ENCODE data around the gene BICD1.

Gene BICD1

GRCh38 chr12:32402170-32402569 lies 295.5 kb downstream of the BICD1 start:
- no peak for DNase-seq (ENCODE audit: low read depth in 2 of 2)

GRCh38 chr12:32402946-32403345 lies 296.3 kb downstream of the BICD1 start:
- DNase-seq (ENCODE audit: low read depth in 2 of 2) = no peak

- no peak for DNase-seq (ENCODE audit: low read depth in 2 of 2)
These were observed 301.1 kb downstream of the BICD1 start for GRCh38 chr12:32407795-32408194.

GRCh38 chr12:32413412-32413811 lies 306.8 kb downstream of the BICD1 start:
- no peak for DNase-seq (ENCODE audit: low read depth in 2 of 2)

GRCh38 chr12:32418221-32418620 lies 311.6 kb downstream of the BICD1 start:
- no peak for DNase-seq (ENCODE audit: low read depth in 2 of 2)

GRCh38 chr12:32418903-32419519 lies 312.4 kb downstream of the BICD1 start:
- no peak for DNase-seq (ENCODE audit: low read depth in 2 of 2)

- no peak for DNase-seq (ENCODE audit: low read depth in 2 of 2)
These were observed 312.9 kb downstream of the BICD1 start for GRCh38 chr12:32419520-32419960.

- no peak for DNase-seq (ENCODE audit: low read depth in 2 of 2)
These were observed 313.7 kb downstream of the BICD1 start for GRCh38 chr12:32420356-32420755.

GRCh38 chr12:32423559-32423958 lies 316.9 kb downstream of the BICD1 start:
- no peak for DNase-seq (ENCODE audit: low read depth in 2 of 2)

GRCh38 chr12:32431025-32431424 lies 324.4 kb downstream of the BICD1 start:
- DNase-seq (ENCODE audit: low read depth in 2 of 2) = no peak
